Caco-2 (cell line): ENCODE measurements around the gene SUN1. TPM values are rescaled to one million over a fixed set of nuclear protein-coding genes. Genes with fewer than 3 reads are reported as not detected.

ENCODE experiments used
- BruUV-seq: library from RNA; stranded (reverse); fragments of 400-500 nt; replicated peaks from 2 replicates; lab custom pipeline; 2021; lab: Mats Ljungman, UMichigan
- CTCF ChIA-PET: fragments of 300-600 bp; sonication (Branson Sonifier 250); formaldehyde crosslinking; loops from one replicate; lab custom pipeline; 2022; ENCODE audit warnings: antibody characterized with exemption; lab: Charles Lee
- POLR2A ChIA-PET: fragments of 300-600 bp; sonication (Branson Sonifier 250); formaldehyde crosslinking; loops from one replicate; lab custom pipeline; 2022; ENCODE audit warnings: antibody characterized with exemption; lab: Charles Lee
- DNase-seq, 2 experiments: peaks; one replicate each; pipeline versions ENCODE4 v3.0.0 to v3.0.0-alpha.2; 2020 to 2022
- H3K27me3 ChIP-seq: replicated peaks from 2 replicates; pipeline ENCODE4 v1.6.0; 2011; ENCODE audit warnings: low read length; ENCODE audit not compliant: control insufficient read depth, insufficient read depth
- H3K36me3 ChIP-seq: 2 replicates; pipeline ENCODE4 v1.5.1; 2011; ENCODE audit warnings: low read length; ENCODE audit not compliant: control insufficient read depth, insufficient read depth
- H3K4me1 ChIP-seq: fragments of 250-450 bp; sonication (Bioruptor Pico); 2 replicates; pipeline ENCODE4 v1.5.1; 2020; ENCODE audit warnings: mild to moderate bottlenecking
- H3K4me3 ChIP-seq: 2 replicates; pipeline ENCODE4 v1.5.1; 2011; ENCODE audit warnings: low read depth, mild to moderate bottlenecking, control low read depth, low read length
- H3K9me3 ChIP-seq: fragments of 250-450 bp; sonication (Bioruptor Pico); 2 replicates; pipeline ENCODE4 v1.5.1; 2020; ENCODE audit warnings: mild to moderate bottlenecking, moderate library complexity
- H3K27ac Mint-ChIP-seq: one replicate; pipeline ENCODE4 v1.8.0; 2022; ENCODE audit warnings: mixed read lengths; ENCODE audit not compliant: unreplicated experiment
- H3K27me3 Mint-ChIP-seq: one replicate; pipeline ENCODE4 v1.8.0; 2022; ENCODE audit warnings: mixed read lengths; ENCODE audit not compliant: insufficient read depth, unreplicated experiment
- H3K36me3 Mint-ChIP-seq: one replicate; pipeline ENCODE4 v1.8.0; 2022; ENCODE audit warnings: mild to moderate bottlenecking, mixed read lengths; ENCODE audit not compliant: insufficient read depth, unreplicated experiment
- H3K4me1 Mint-ChIP-seq: one replicate; pipeline ENCODE4 v1.8.0; 2022; ENCODE audit warnings: low read depth, mixed read lengths; ENCODE audit not compliant: unreplicated experiment
- H3K4me3 Mint-ChIP-seq: one replicate; pipeline ENCODE4 v1.8.0; 2022; ENCODE audit warnings: mild to moderate bottlenecking, moderate library complexity, mixed read lengths; ENCODE audit not compliant: unreplicated experiment
- H3K9me3 Mint-ChIP-seq: one replicate; pipeline ENCODE4 v1.8.0; 2022; ENCODE audit warnings: mixed read lengths; ENCODE audit not compliant: unreplicated experiment
- CTCF ChIP-seq, 2 experiments: fragments of 200-600 bp in 1 of 2; IDR thresholded peaks; 1 replicate in 1 of 2; 2 replicates in 1 of 2; pipeline versions ENCODE4 v1.5.1 to v1.8.0; 2011 to 2022; ENCODE audit warnings: antibody characterized with exemption in 1 of 2, control low read depth in 1 of 2, inconsistent platforms in 1 of 2, low read depth in 1 of 2, low read length in 1 of 2, mild to moderate bottlenecking in 1 of 2, moderate library complexity in 1 of 2; ENCODE audit not compliant: insufficient read depth in 1 of 2, severe bottlenecking in 1 of 2, unreplicated experiment in 1 of 2
- intact Hi-C: fragments of 100-400 bp; cut with micrococcal nuclease; formaldehyde crosslinking; loops from one replicate; pipeline ENCODE4 v1.10.0; 2022; ENCODE audit not compliant: unreplicated experiment
- total RNA-seq: library from RNA; stranded (reverse); gene quantifications from 2 replicates; pipeline ENCODE4 v1.2.3, GENCODE V29; 2022

SUN1 gene
- total RNA-seq, 1 experiment from 2014 or later: 146 TPM

DNA sequence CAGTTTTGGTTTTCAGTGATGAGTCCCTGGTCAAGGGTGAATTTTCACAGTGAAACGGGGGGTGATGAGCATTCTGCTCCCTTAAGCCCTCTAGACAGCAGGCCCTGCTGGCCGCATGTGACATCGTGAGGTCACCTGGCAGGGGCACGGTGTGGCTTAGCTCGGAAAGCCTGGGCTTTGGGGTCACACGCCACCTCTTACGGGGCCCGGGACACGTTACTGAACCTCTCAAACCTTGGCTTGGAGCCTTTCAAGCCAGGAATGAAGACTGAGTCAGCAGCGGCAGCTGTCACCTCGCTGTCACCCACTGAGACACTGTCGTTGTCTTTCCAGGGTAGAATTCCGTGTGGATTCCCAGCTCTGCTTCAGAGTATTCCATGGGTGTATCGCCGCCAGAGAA lies 48.2 kb downstream of the SUN1 start:
- intact Hi-C loops: no loop called here
- Mint-ChIP-seq H3K36me3 (peaks cover 34% of the 10 kb centered on the region), H3K9me3 (no peaks in the 10 kb centered on the region), H3K4me1 (no peaks in the 10 kb centered on the region), H3K27ac (no peak overlapping the region), H3K27me3 (no peaks in the 10 kb centered on the region), H3K4me3 (no peak overlapping the region)
- POLR2A ChIA-PET: no interaction called here
- DNase-seq: no peak
- H3K4me1 ChIP-seq: peaks cover 24% of the 10 kb centered on the region
- no peak overlapping the region for H3K4me3 ChIP-seq
- CTCF ChIA-PET: interaction anchor here (0.6 kb wide), 1 partner anchor 616 kb away, joined by 4 read pairs; no protein-coding TSS in a partner anchor
- H3K27me3 ChIP-seq: no peaks in the 10 kb centered on the region
- no TSS peak for BruUV-seq
- peaks cover 2% of the 10 kb centered on the region for H3K36me3 ChIP-seq
- TF ChIP-seq CTCF (IDR thresholded peaks at IDR 0.05; ENCODE audit: insufficient read depth in 1 of 2, low read depth in 1 of 2, low read length in 1 of 2, severe bottlenecking in 1 of 2, unreplicated experiment in 1 of 2): no peak
- no peaks in the 10 kb centered on the region for H3K9me3 ChIP-seq

- no peaks in the 10 kb centered on the region for H3K27me3 Mint-ChIP-seq
- H3K9me3 Mint-ChIP-seq: no peaks in the 10 kb centered on the region
- intact Hi-C loops: no loop called here
- no TSS peak for BruUV-seq
- H3K4me3 Mint-ChIP-seq: no peak overlapping the region
- TF ChIP-seq CTCF (IDR thresholded peaks at IDR 0.05; ENCODE audit: insufficient read depth in 1 of 2, low read depth in 1 of 2, low read length in 1 of 2, severe bottlenecking in 1 of 2, unreplicated experiment in 1 of 2): no peak
- no peaks in the 10 kb centered on the region for H3K4me1 Mint-ChIP-seq
- peaks cover 19% of the 10 kb centered on the region for H3K4me1 ChIP-seq
- H3K27me3 ChIP-seq: no peaks in the 10 kb centered on the region
- H3K36me3 Mint-ChIP-seq: peaks cover 36% of the 10 kb centered on the region
- ChIA-PET CTCF (no interaction called here), POLR2A (no interaction called here)
- DNase-seq: no peak
- H3K36me3 ChIP-seq: peaks cover 2% of the 10 kb centered on the region
- no peaks in the 10 kb centered on the region for H3K9me3 ChIP-seq
- H3K27ac Mint-ChIP-seq: no peak overlapping the region
- no peak overlapping the region for H3K4me3 ChIP-seq
Observed at GRCh38 chr7:881441-882234, 49.4 kb downstream of the SUN1 start.

GRCh38 chr7:882336-883035 lies 50.2 kb downstream of the SUN1 start:
- POLR2A ChIA-PET: no interaction called here

More at GRCh38 chr7:882336-883035, 50.2 kb downstream of the SUN1 start:
- peaks cover 19% of the 10 kb centered on the region for H3K4me1 ChIP-seq
- H3K27ac Mint-ChIP-seq: no peak overlapping the region
- CTCF ChIA-PET: no interaction called here
- H3K27me3 Mint-ChIP-seq: no peaks in the 10 kb centered on the region
- no peaks in the 10 kb centered on the region for H3K9me3 Mint-ChIP-seq
- H3K4me3 ChIP-seq: no peak overlapping the region
- no peak overlapping the region for H3K4me3 Mint-ChIP-seq
- intact Hi-C loops: no loop called here
- no peaks in the 10 kb centered on the region for H3K27me3 ChIP-seq
- no peaks in the 10 kb centered on the region for H3K4me1 Mint-ChIP-seq
- H3K9me3 ChIP-seq: no peaks in the 10 kb centered on the region
- DNase-seq: no peak
- no TSS peak for BruUV-seq
- H3K36me3 ChIP-seq: peaks cover 2% of the 10 kb centered on the region
- TF ChIP-seq CTCF (IDR thresholded peaks at IDR 0.05; ENCODE audit: insufficient read depth in 1 of 2, low read depth in 1 of 2, low read length in 1 of 2, severe bottlenecking in 1 of 2, unreplicated experiment in 1 of 2): no peak
- peaks cover 37% of the 10 kb centered on the region for H3K36me3 Mint-ChIP-seq
